ENCODE data around the gene TMEM272. TPM values are rescaled to one million over a fixed set of nuclear protein-coding genes. Genes with fewer than 3 reads are reported as not detected.

Gene TMEM272
- total RNA-seq, 2 experiments from 2014 or later, result 0.18 to 0.32 TPM

DNA sequence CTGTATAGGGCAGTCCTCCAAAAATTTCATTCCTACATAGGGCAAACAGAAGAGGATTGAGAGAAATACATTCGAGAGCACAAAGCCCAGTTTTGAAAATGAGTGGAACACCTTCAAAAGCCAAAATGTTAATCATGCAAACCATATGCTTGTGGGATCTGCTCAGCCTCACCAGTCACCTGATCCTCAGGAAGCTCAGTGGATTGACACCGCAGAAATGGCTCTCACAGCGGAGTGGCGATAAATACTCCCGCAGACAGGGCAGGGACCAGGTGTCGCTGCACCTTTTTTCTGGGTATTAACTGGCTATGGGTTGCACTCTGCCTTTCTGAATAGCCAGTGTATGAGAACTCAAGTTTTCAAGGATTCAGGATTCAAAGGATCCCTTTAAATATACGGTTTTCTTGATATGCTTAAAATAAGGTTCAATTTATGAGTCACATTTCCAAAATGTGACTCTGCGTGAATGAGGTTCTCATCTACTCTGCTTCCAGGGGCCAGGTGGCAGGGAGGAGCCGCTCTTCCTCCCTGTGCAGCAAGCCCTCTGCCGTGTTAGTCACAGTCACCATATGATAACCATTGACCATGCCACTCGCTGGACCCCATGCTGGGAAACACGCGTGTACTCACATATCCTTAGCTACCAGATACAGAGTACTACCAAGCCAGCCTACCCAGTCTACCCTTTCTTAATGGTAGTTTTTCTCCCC lies 22.7 kb downstream of the TMEM272 start:
- TF ChIP-seq CTCF (IDR thresholded peaks at IDR 0.05), result no peak
- intact Hi-C loops (cut with micrococcal nuclease), result loop anchor here (2.0 kb wide), 1 partner anchor 17 kb away; the partner anchor contains the start of gene DHRS12
- DNase-seq (peak; percentile 53), ATAC-seq (peak; percentile 26)
- H3K27me3 Mint-ChIP-seq, result no peaks in the 10 kb centered on the region
- CTCF ChIA-PET, result interaction anchor here (1.0 to 8.3 kb wide), 6 partner anchors 8 to 17 kb away, joined by 3 to 119 read pairs (median 6); no protein-coding TSS in a partner anchor
- peak overlapping the region; percentile 74 for H3K4me3 Mint-ChIP-seq
- H3K27ac Mint-ChIP-seq, result peak overlapping the region; percentile 94
- no peaks in the 10 kb centered on the region for H3K9me3 Mint-ChIP-seq
- peaks cover 84% of the 10 kb centered on the region for H3K4me1 Mint-ChIP-seq (ENCODE audit: low read depth)
- POLR2A ChIA-PET, result interaction anchor here (0.6 to 3.1 kb wide), 9 partner anchors 9 to 369 kb away, joined by 3 to 11 read pairs (median 4); partner anchors contain the start of gene INTS6
- no peaks in the 10 kb centered on the region for H3K36me3 Mint-ChIP-seq (ENCODE audit: low read depth)

GRCh38 chr13:51821606-51822005 lies 23.4 kb downstream of the TMEM272 start:
- no peaks in the 10 kb centered on the region for H3K9me3 Mint-ChIP-seq
- no peak for DNase-seq
- intact Hi-C loops (cut with micrococcal nuclease), result loop anchor here (2.0 kb wide), 1 partner anchor 17 kb away; the partner anchor contains the start of gene DHRS12
- no peak for TF ChIP-seq CTCF (IDR thresholded peaks at IDR 0.05)
- peak overlapping the region; percentile 94 for H3K27ac Mint-ChIP-seq
- CTCF ChIA-PET, result interaction anchor here (1.0 to 4.9 kb wide), 4 partner anchors 11 to 24 kb away, joined by 3 to 42 read pairs (median 4); partner anchors contain the start of gene TMEM272
- POLR2A ChIA-PET, result interaction anchor here (1.0 to 3.1 kb wide), 7 partner anchors 8 to 369 kb away, joined by 3 to 11 read pairs (median 6); partner anchors contain the start of gene INTS6
- H3K36me3 Mint-ChIP-seq (ENCODE audit: low read depth), result no peaks in the 10 kb centered on the region
- H3K27me3 Mint-ChIP-seq, result no peaks in the 10 kb centered on the region
- peak overlapping the region; percentile 74 for H3K4me3 Mint-ChIP-seq
- no peak for ATAC-seq
- H3K4me1 Mint-ChIP-seq (ENCODE audit: low read depth), result peaks cover 84% of the 10 kb centered on the region

DNA sequence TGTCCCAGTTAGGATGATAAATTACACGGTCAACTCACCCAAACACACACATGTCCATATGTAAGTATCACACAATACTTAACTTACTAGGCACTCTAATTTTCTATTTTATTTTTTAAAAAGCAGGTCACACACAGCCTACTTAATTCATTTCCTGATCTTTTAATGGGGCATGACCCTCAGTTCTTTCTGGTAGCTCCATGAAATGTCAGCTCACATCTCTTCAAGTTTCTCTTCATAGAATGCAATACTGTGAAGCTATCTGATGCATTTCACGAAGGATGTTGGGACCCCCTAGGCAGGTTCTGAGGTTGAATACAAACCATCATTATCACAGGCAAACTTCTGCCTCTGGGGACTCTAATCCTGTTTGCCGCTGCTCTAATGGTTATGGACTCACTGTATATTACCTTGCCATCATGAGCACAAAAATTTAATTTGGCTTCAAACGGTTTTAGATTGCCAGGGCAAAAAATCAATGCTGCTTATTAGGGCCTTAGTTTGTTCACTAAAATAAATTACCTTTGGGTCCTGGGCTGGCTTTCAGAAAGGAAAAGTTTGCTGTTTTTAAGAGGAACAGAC lies 24.9 kb downstream of the TMEM272 start:
- ATAC-seq (no peak), DNase-seq (no peak)
- H3K27me3 Mint-ChIP-seq, result no peaks in the 10 kb centered on the region
- ChIA-PET POLR2A (interaction anchor here (0.5 to 1.5 kb wide), 5 partner anchors 9 to 366 kb away, joined by 3 to 4 read pairs (median 4); no protein-coding TSS in a partner anchor), CTCF (interaction anchor here (0.6 to 4.9 kb wide), 6 partner anchors 8 to 631 kb away, joined by 3 to 42 read pairs (median 4); partner anchors contain the start of genes TMEM272 and VPS36)
- no peaks in the 10 kb centered on the region for H3K9me3 Mint-ChIP-seq
- peak overlapping the region; percentile 94 for H3K27ac Mint-ChIP-seq
- H3K4me3 Mint-ChIP-seq, result peak overlapping the region; percentile 74
- H3K36me3 Mint-ChIP-seq (ENCODE audit: low read depth), result no peaks in the 10 kb centered on the region
- TF ChIP-seq CTCF (IDR thresholded peaks at IDR 0.05), result no peak
- H3K4me1 Mint-ChIP-seq (ENCODE audit: low read depth), result peaks cover 84% of the 10 kb centered on the region
- intact Hi-C loops (cut with micrococcal nuclease), result no loop called here

GRCh38 chr13:51819544-51819943 lies 25.4 kb downstream of the TMEM272 start:
- CTCF ChIA-PET, result interaction anchor here (1.0 to 4.9 kb wide), 5 partner anchors 9 to 44 kb away, joined by 4 to 42 read pairs (median 5); no protein-coding TSS in a partner anchor
- peak overlapping the region; percentile 94 for H3K27ac Mint-ChIP-seq
- no peaks in the 10 kb centered on the region for H3K27me3 Mint-ChIP-seq
- POLR2A ChIA-PET, result interaction anchor here (0.5 to 1.5 kb wide), 7 partner anchors 9 to 374 kb away, joined by 3 to 6 read pairs (median 4); no protein-coding TSS in a partner anchor
- no peak for DNase-seq
- TF ChIP-seq CTCF (IDR thresholded peaks at IDR 0.05), result no peak
- H3K4me3 Mint-ChIP-seq, result peak overlapping the region; percentile 74
- ATAC-seq, result no peak
- H3K36me3 Mint-ChIP-seq (ENCODE audit: low read depth), result no peaks in the 10 kb centered on the region
- no peaks in the 10 kb centered on the region for H3K9me3 Mint-ChIP-seq
- peaks cover 89% of the 10 kb centered on the region for H3K4me1 Mint-ChIP-seq (ENCODE audit: low read depth)
- intact Hi-C loops (cut with micrococcal nuclease), result loop anchor here (5.0 kb wide), 1 partner anchor 308 kb away; the partner anchor contains the start of gene NEK5

Data from activated CD8-positive, alpha-beta T cell treated with anti-CD3 and anti-CD28 coated beads for 36 hours (primary cell).